ENCODE data around the gene TCP11L2.
"Not testable (repeated sequence)": the region's sequence is repeated elsewhere in the genome, so short reads cannot be mapped to it uniquely, and the experiment has no call there.

Gene TCP11L2

GRCh38 chr12:106307181-106307580 lies 4.6 kb downstream of the TCP11L2 start:
- DNase-seq (ENCODE audit: low read depth) = no peak

- DNase-seq (ENCODE audit: low read depth) = no peak
These were observed 5.6 kb downstream of the TCP11L2 start for GRCh38 chr12:106308121-106308520.

- DNase-seq (ENCODE audit: low read depth) = no peak
These were observed 6.1 kb downstream of the TCP11L2 start for GRCh38 chr12:106308611-106309010.

DNA sequence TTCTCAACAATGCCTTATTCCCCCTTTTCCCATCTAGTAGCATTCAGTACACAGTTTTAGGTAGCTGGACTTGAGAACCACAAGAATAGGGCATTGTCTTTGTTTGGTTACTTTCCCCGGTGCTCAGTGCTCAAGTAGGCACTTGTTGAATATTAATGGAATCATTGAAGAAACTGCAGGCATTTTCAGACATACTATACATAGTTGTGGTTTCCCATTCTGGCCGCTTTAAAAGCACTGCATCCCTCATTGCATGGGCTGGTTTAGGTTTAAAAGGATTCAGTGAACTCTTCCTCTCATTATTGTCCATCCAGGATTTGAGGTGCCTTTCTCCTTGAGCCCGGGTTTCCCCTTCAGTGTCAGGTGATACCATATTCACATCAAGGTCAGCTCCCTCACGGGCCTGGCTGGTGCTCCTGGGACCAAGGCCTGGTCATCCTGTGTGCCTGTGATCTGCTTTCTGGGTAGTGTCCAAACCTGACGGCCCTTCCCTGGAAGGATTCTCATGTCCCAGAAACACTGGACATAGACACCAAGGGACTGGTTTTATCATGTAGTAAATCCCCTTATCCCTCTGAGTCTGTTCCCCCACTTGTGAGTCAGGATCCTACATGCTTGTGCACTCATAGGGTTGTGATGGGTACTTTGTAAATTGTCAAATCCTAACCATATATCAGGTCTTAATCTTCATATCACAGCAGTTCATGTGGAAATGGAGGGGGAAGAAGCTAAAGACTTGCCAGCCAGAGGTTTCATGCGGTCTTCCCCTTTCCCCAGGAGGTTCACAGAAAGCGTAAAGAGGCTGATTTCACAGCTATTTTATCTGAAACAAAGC lies 7.4 kb downstream of the TCP11L2 start:
- DNase-seq (ENCODE audit: low read depth) = peak; percentile 53

- no peak for DNase-seq (ENCODE audit: low read depth)
These were observed 8.2 kb downstream of the TCP11L2 start for GRCh38 chr12:106310687-106311086.

DNA sequence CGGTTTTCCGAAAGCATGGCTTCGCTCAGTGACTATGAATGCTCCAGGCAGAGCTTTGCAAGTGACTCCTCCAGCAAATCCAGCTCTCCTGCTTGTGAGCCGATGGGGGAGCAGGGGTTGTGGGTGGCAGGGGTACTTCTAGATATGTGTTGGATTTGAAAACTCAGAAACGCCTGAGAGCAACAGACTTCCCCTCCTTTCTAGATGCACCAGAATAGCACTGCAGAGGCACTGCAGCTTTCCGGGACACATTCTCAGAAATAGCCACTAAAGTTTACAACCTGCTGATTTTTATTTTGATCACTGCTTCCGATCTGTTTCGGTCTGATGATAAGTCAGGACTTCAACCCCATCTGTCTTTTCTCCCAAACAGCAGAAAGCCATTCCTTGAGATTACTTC lies 8.6 kb downstream of the TCP11L2 start:
- no peak for DNase-seq (ENCODE audit: low read depth)

DNA sequence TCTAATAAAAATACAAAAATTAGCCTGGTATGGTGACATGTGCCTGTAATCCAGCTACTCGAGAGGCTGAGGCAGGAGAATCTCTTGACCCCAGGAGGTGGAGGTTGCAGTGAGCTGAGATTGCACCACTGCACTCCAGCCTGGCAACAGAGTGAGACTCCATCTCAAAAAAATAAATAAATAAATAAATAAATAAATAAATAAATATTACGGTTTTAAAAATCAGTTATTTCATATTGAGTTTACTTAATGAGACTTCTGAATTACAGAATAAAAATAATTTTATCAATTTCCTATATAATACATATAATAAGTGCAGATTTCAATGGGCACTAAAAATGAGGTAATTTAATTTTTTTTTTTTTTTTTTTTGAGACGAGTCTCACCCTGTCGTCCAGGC lies 10.9 kb downstream of the TCP11L2 start:
- not testable (repeated sequence) for DNase-seq (ENCODE audit: low read depth)

DNA sequence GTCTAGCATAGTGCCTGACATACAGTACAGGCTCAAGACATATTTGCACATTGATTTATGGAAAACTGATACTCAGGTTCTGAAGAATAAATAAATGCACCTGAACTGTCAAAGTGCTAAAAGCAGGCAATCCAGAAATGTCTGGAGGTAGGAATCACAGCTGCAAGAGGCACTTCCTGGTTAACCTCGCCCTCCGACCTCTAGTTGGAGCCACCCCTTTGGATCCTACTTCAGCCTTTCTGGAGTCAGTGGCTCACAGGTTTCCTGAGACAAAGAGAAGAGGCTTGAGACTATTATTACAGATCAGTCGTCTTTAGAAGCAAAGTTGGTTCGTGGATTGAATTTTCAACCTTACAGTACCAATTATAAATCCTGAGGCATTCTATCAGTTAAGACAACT lies 13.0 kb downstream of the TCP11L2 start:
- DNase-seq (ENCODE audit: low read depth) = no peak

- no peak for DNase-seq (ENCODE audit: low read depth)
These were observed 15.0 kb downstream of the TCP11L2 start for GRCh38 chr12:106317406-106318082.

DNA sequence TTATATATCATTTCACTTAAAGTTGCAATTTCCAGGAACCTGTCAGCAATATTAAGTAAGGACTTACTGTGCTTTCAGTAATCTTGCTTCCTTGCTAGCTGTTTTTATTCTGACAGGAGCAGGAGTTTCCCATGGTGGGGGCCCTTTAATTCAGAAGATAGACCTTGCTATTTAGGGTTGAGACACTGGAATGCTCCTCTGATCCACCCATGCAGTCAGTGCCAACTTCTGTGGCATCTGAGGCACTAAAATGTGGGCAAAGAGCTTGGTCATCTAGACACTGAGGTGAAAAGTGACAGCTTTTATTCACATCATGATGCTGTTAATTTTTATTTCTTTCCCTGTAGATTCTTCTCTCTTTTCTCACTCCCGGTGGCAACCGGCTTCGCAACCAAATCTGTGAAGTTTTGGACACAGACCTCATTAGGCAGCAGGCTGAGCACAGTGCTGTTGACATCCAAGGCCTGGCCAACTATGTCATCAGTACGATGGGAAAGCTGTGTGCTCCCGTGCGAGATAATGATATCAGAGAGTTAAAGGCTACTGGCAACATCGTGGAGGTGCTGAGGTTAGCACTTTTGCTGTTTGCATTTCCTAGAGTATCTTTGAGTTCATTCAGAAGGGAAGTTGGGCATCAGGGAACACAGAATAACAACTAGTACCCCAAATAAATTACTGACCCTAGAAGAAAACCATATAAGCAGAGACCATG lies 18.8 kb downstream of the TCP11L2 start:
- no peak for DNase-seq (ENCODE audit: low read depth)

GRCh38 chr12:106323537-106323936 lies 21.0 kb downstream of the TCP11L2 start:
- no peak for DNase-seq (ENCODE audit: low read depth)

- no peak for DNase-seq (ENCODE audit: low read depth)
These were observed 24.9 kb downstream of the TCP11L2 start for GRCh38 chr12:106327309-106327869.

GRCh38 chr12:106328735-106329134 lies 26.2 kb downstream of the TCP11L2 start:
- no peak for DNase-seq (ENCODE audit: low read depth)

DNA sequence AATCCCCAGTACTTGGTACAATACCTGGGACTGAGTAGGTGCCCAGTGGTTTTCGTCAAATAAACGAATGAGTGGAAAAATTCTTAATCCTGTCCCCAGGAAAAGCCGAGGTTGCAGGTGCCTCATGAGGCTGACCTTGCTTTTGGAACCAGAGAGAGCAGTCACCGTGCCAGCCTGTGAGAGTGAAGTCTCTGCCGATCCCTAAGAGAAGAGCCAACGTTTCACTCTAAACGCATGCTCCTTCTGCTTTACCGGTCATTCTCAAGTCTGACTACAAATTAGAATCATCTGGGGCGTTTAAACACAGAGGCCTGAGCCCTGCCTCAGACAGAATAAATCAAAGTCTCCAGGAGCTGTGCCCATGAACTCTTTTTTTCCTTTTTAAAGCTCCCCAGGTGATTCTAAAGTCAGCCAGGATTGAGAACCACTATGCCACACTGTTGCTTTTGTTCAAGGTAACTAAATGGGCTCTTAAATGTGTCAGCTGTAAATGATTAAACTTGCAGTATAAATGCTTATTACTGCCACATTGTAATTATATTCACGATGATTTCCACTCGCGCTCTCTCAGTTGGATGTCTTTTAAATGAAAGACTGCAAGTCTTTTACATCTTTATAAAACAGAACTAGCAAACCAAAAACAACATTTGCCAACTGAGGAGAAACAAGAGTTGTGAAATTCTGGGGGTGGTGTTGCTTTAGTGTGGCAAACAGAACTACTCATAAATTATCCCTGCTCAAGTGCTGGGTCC lies 26.9 kb downstream of the TCP11L2 start:
- DNase-seq (ENCODE audit: low read depth) = no peak

DNA sequence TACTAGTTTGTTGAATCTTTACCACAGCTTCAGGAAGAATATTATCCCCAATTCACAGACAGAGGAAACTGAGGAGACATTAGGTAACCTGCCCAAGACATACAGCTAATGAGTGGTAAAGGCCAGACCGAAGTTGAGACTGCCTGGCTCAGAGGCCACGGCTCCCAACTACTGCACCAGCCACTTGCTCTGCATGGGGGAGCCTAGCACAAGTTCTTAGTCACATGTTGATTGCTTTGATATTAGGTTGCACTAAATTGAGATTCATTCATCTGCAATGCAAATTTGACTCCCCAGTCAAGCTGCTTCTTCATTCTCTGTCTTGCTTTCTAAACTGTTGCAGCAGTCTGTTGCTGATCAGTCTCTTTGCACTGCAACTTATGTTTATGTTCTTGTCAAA lies 29.1 kb downstream of the TCP11L2 start:
- DNase-seq (ENCODE audit: low read depth) = no peak

- no peak for DNase-seq (ENCODE audit: low read depth)
These were observed 30.0 kb downstream of the TCP11L2 start for GRCh38 chr12:106332536-106332935.

GRCh38 chr12:106333010-106333409 lies 30.5 kb downstream of the TCP11L2 start:
- DNase-seq (ENCODE audit: low read depth) = no peak

GRCh38 chr12:106333756-106334155 lies 31.2 kb downstream of the TCP11L2 start:
- no peak for DNase-seq (ENCODE audit: low read depth)

DNA sequence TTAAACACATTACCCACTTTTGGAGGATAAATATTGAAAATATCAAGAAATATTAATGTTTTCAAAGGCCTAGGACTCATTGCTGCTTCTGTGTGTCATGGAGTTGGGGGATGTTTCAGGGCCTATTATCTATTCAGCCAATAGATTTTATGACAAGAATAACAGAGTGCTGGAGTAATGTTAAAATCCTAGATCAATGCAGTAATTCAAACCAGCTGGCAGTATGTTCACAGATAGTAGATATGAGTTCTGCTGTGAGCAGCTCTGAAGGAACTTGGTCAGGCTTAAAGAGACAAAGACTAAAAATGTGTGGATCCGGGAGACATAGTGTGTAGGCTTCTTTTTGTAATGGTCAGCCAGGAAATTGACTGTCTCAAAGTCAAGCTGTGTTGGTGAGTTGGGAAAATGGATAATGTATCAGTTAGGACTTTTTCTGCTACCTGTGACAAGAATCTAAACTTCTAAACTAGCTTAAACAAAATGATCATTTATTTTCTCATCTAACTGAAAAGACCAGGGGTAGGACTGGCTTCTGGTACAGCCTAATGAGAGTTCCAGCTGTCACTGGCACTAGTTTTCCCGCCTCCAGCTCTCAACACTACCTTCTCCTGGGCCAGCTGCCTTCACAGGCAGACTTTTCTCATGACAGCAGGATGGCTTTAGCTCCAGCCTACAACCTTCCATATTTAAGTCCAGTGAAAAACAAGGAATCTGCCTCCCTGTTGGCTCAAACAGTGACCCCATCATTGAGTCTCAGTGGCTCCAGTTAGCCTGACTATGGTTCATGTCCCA lies 38.7 kb downstream of the TCP11L2 start:
- no peak for DNase-seq (ENCODE audit: low read depth)

GRCh38 chr12:106342397-106343213 lies 40.1 kb downstream of the TCP11L2 start:
- DNase-seq (ENCODE audit: low read depth) = peak; percentile 27
